HuH-7.5 (cell line): ENCODE results near the gene FBN1.
A peak's percentile ranks its signal among the peaks of the same experiment; 100 is the strongest.

Source experiments
- DNase-seq: peaks from one replicate; pipeline ENCODE4 v3.0.0; 2011; ENCODE audit warnings: low spot score

Gene FBN1

GRCh38 chr15:48514103-48514816 is 131.2 kb downstream of the FBN1 start:
- no peak for DNase-seq

- DNase-seq = no peak
These were observed 134.5 kb downstream of the FBN1 start for GRCh38 chr15:48510976-48511375.

GRCh38 chr15:48507416-48508065 is 138.0 kb downstream of the FBN1 start:
- DNase-seq = peak; percentile 19

- no peak for DNase-seq
These were observed 140.4 kb downstream of the FBN1 start for GRCh38 chr15:48505067-48505466.

- DNase-seq = no peak
These were observed 144.3 kb downstream of the FBN1 start for GRCh38 chr15:48501208-48501607.

- no peak for DNase-seq
These were observed 144.9 kb downstream of the FBN1 start for GRCh38 chr15:48500595-48500994.

GRCh38 chr15:48499978-48500377 is 145.5 kb downstream of the FBN1 start:
- no peak for DNase-seq

GRCh38 chr15:48498828-48499227 is 146.7 kb downstream of the FBN1 start:
- DNase-seq = no peak

- DNase-seq = no peak
These were observed 150.9 kb downstream of the FBN1 start for GRCh38 chr15:48494631-48495030.

GRCh38 chr15:48493763-48494225 is 151.7 kb downstream of the FBN1 start:
- no peak for DNase-seq

- no peak for DNase-seq
These were observed 152.3 kb downstream of the FBN1 start for GRCh38 chr15:48493084-48493762.

- no peak for DNase-seq
These were observed 159.3 kb downstream of the FBN1 start for GRCh38 chr15:48486228-48486627.

GRCh38 chr15:48481802-48482201 is 163.7 kb downstream of the FBN1 start:
- no peak for DNase-seq

GRCh38 chr15:48479751-48480150 is 165.8 kb downstream of the FBN1 start:
- DNase-seq = no peak

- no peak for DNase-seq
These were observed 166.9 kb downstream of the FBN1 start for GRCh38 chr15:48478581-48478980.

GRCh38 chr15:48477795-48478360 is 167.6 kb downstream of the FBN1 start:
- no peak for DNase-seq

- DNase-seq = no peak
These were observed 169.7 kb downstream of the FBN1 start for GRCh38 chr15:48475600-48476395.

GRCh38 chr15:48473667-48474066 is 171.8 kb downstream of the FBN1 start:
- DNase-seq = no peak

GRCh38 chr15:48472756-48473155 is 172.8 kb downstream of the FBN1 start:
- no peak for DNase-seq

GRCh38 chr15:48471073-48471472 is 174.4 kb downstream of the FBN1 start:
- DNase-seq = no peak

- DNase-seq = no peak
These were observed 175.4 kb downstream of the FBN1 start for GRCh38 chr15:48470096-48470495.

- DNase-seq = no peak
These were observed 175.8 kb downstream of the FBN1 start for GRCh38 chr15:48469681-48470080.
